GM12878 (cell line): ENCODE measurements around the gene CARD19. TPM values are rescaled to one million over a fixed set of nuclear protein-coding genes. Genes with fewer than 3 reads are reported as not detected.

Source experiments
- CHD1 ChIP-seq: IDR thresholded peaks from 2 replicates; pipeline ENCODE4 v1.6.1; 2012; ENCODE audit warnings: low read depth, low read length, improper control_type of control experiment
- CHD2 ChIP-seq: IDR thresholded peaks from 2 replicates; pipeline ENCODE4 v1.6.1; 2011; ENCODE audit warnings: low read depth, low read length, improper control_type of control experiment, borderline replicate concordance
- CHD4 ChIP-seq: fragments of 200-600 bp; sonication (generic); IDR thresholded peaks from 2 replicates; pipeline ENCODE4 v1.6.1; 2016; ENCODE audit warnings: mild to moderate bottlenecking
- E2F8 ChIP-seq: fragments of 450-650 bp; IDR thresholded peaks from 2 replicates; pipeline ENCODE4 v1.6.1; 2018; ENCODE audit warnings: mild to moderate bottlenecking, low read depth, moderate library complexity; ENCODE audit not compliant: partially characterized antibody
- GABPA ChIP-seq: IDR thresholded peaks from 2 replicates; pipeline ENCODE4 v1.6.1; 2014; ENCODE audit warnings: antibody characterized with exemption, low read depth, mild to moderate bottlenecking, inconsistent platforms
- GATAD2B ChIP-seq: fragments of 450-650 bp; conservative IDR thresholded peaks from 2 replicates; pipeline ENCODE4 v1.6.1; 2017; ENCODE audit warnings: low read depth, mild to moderate bottlenecking, moderate library complexity
- IKZF1 ChIP-seq: fragments of 450-650 bp; conservative IDR thresholded peaks from 2 replicates; pipeline ENCODE4 v1.6.1; 2017; ENCODE audit warnings: antibody characterized with exemption, mild to moderate bottlenecking
- IRF3 ChIP-seq: fragments of 450-650 bp; IDR thresholded peaks from 2 replicates; pipeline ENCODE4 v1.6.1; 2014; ENCODE audit warnings: mild to moderate bottlenecking
- MTA2 ChIP-seq: fragments of 450-650 bp; IDR thresholded peaks from 2 replicates; pipeline ENCODE4 v1.6.1; 2016; ENCODE audit warnings: low read depth, mild to moderate bottlenecking, moderate library complexity
- MYB ChIP-seq: fragments of 150-350 bp; IDR thresholded peaks from 2 replicates; pipeline ENCODE4 v1.6.1; 2014; ENCODE audit warnings: mild to moderate bottlenecking, low read depth, low read length, borderline replicate concordance
- MYC ChIP-seq: IDR thresholded peaks from 2 replicates; pipeline ENCODE4 v1.6.1; 2011; ENCODE audit warnings: mild to moderate bottlenecking, low read length, moderate library complexity, inconsistent platforms; ENCODE audit not compliant: insufficient read depth, insufficient replicate concordance, insufficient read length, severe bottlenecking
- NBN ChIP-seq: fragments of 450-650 bp; IDR thresholded peaks from 2 replicates; pipeline ENCODE4 v1.6.1; 2016
- NFYB ChIP-seq: IDR thresholded peaks from 2 replicates; pipeline ENCODE4 v1.6.1; 2011; ENCODE audit warnings: low read depth, mild to moderate bottlenecking, low read length, improper control_type of control experiment, moderate library complexity; ENCODE audit not compliant: insufficient read depth
- NR2F1 ChIP-seq: fragments of 450-650 bp; conservative IDR thresholded peaks from 2 replicates; pipeline ENCODE4 v1.6.1; 2017; ENCODE audit warnings: mild to moderate bottlenecking
- PAX8 ChIP-seq: fragments of 450-650 bp; IDR thresholded peaks from 2 replicates; pipeline ENCODE4 v1.6.1; 2017; ENCODE audit warnings: mild to moderate bottlenecking, moderate library complexity
- POU2F2 ChIP-seq: IDR thresholded peaks from 3 replicates; pipeline ENCODE4 v1.6.1; 2011; ENCODE audit warnings: low read depth, mild to moderate bottlenecking, low read length, borderline replicate concordance
- SPI1 ChIP-seq: IDR thresholded peaks from 2 replicates; pipeline ENCODE4 v1.6.1; 2011; ENCODE audit warnings: low read depth, mild to moderate bottlenecking, low read length, moderate library complexity, borderline replicate concordance; ENCODE audit not compliant: insufficient read depth
- TARDBP ChIP-seq: IDR thresholded peaks from 2 replicates; pipeline ENCODE4 v1.6.1; 2016; ENCODE audit warnings: borderline replicate concordance
- ZBTB11 ChIP-seq: fragments of 450-650 bp; formaldehyde crosslinking; IDR thresholded peaks from 2 replicates; pipeline ENCODE4 v1.5.0; 2022; ENCODE audit warnings: mild to moderate bottlenecking, missing genetic modification characterization
- ZNF274 ChIP-seq: IDR thresholded peaks from one replicate; pipeline ENCODE4 v1.8.0; 2011; ENCODE audit not compliant: insufficient read length, insufficient read depth
- ZNF592 ChIP-seq: fragments of 450-650 bp; IDR thresholded peaks from 2 replicates; pipeline ENCODE4 v1.6.1; 2017; ENCODE audit warnings: mild to moderate bottlenecking, moderate library complexity
- polyA plus RNA-seq, 11 experiments: library from polyadenylated mRNA; depleted of rRNA in 4 of 11; unstranded in 6 of 11; stranded (reverse) in 5 of 11; fragments of >200 nt; fragmentation: Nextera tagmentation in 4 of 11; fragmentation: Illumina TruSeq in 1 of 11; extraction: Ambion mirVana in 4 of 11; extraction: Trizol in 1 of 11; gene quantifications; 1 replicate in 1 of 11; 2 replicates in 10 of 11; pipeline versions ENCODE4 v1.2.1 to v1.2.3, GENCODE V29; 2011 to 2016; ENCODE audit warnings: inconsistent platforms in 2 of 11, missing spikeins in 2 of 11, low read depth in 1 of 11
- total RNA-seq, 4 experiments: library from RNA; depleted of rRNA in 3 of 4; stranded (reverse); fragments of >200 nt in 3 of 4; fragmentation: Illumina TruSeq in 1 of 4; extraction: Trizol in 1 of 4; gene quantifications; 2 replicates each; pipeline versions ENCODE4 v1.2.1 to v1.2.3, GENCODE V29; 2013 to 2021

Gene CARD19
- total and polyA plus RNA-seq, 10 of the 15 experiments (the other 5 are each of a cell fraction or from before 2014, with no cell fraction given) = 0.61 to 41.6 (median 19.9) TPM

- TF ChIP-seq TARDBP = no peak
- no peak for TF ChIP-seq PAX8
- TF ChIP-seq MYB = no peak
- no peak for TF ChIP-seq MTA2
- TF ChIP-seq IKZF1 = no peak
- TF ChIP-seq ZBTB11 (CRISPR knock-in tag) = no peak
- no peak for TF ChIP-seq GATAD2B
- no peak for TF ChIP-seq ZNF274
- TF ChIP-seq NFYB = 0 out of 2 replicates have a peak, but pooled peaks have one; percentile 42
- TF ChIP-seq IRF3 = no peak
- no peak for TF ChIP-seq CHD2
- no peak for TF ChIP-seq CHD1
- TF ChIP-seq NBN = no peak
- no peak for TF ChIP-seq CHD4
- TF ChIP-seq NR2F1 = no peak
- no peak for TF ChIP-seq MYC
- TF ChIP-seq POU2F2 = no peak
- no peak for TF ChIP-seq E2F8
- peak; percentile 10; the same call in 1 of the 2 replicates for TF ChIP-seq SPI1
- no peak for TF ChIP-seq GABPA
- no peak for TF ChIP-seq ZNF592
Measured at GRCh38 chr9:93071464-93071863, 24.6 kb upstream of the CARD19 start (continued).
